ENCODE results near the gene PRKAR2B.
"Not testable (repeated sequence)": the region's sequence is repeated elsewhere in the genome, so short reads cannot be mapped to it uniquely, and the experiment has no call there.

The PRKAR2B gene

GRCh38 chr7:107049480-107049879 is 5.0 kb downstream of the PRKAR2B start:
- DNase-seq = no peak

- DNase-seq = no peak
Observed at GRCh38 chr7:107049971-107050532, 5.5 kb downstream of the PRKAR2B start.

- DNase-seq = no peak
Observed at GRCh38 chr7:107051376-107051775, 6.9 kb downstream of the PRKAR2B start.

GRCh38 chr7:107054965-107055364 is 10.5 kb downstream of the PRKAR2B start:
- DNase-seq = not testable (repeated sequence)

- not testable (repeated sequence) for DNase-seq
Observed at GRCh38 chr7:107056058-107056457, 11.6 kb downstream of the PRKAR2B start.

- no peak for DNase-seq
Observed at GRCh38 chr7:107056728-107057473, 12.4 kb downstream of the PRKAR2B start.

- DNase-seq = no peak
Observed at GRCh38 chr7:107057474-107057833, 12.9 kb downstream of the PRKAR2B start.

GRCh38 chr7:107059468-107059867 is 15.0 kb downstream of the PRKAR2B start:
- no peak for DNase-seq

GRCh38 chr7:107063245-107064120 is 19.0 kb downstream of the PRKAR2B start:
- DNase-seq = no peak

GRCh38 chr7:107064255-107064654 is 19.8 kb downstream of the PRKAR2B start:
- DNase-seq = no peak

- no peak for DNase-seq
Observed at GRCh38 chr7:107065929-107066247, 21.4 kb downstream of the PRKAR2B start.

- DNase-seq = no peak
Observed at GRCh38 chr7:107068156-107068555, 23.7 kb downstream of the PRKAR2B start.

GRCh38 chr7:107069457-107069856 is 25.0 kb downstream of the PRKAR2B start:
- DNase-seq = no peak

GRCh38 chr7:107070710-107071109 is 26.2 kb downstream of the PRKAR2B start:
- no peak for DNase-seq

- DNase-seq = no peak
Observed at GRCh38 chr7:107071129-107071528, 26.6 kb downstream of the PRKAR2B start.

- DNase-seq = no peak
Observed at GRCh38 chr7:107072133-107072532, 27.6 kb downstream of the PRKAR2B start.

GRCh38 chr7:107075863-107076574 is 31.5 kb downstream of the PRKAR2B start:
- DNase-seq = no peak

- no peak for DNase-seq
Observed at GRCh38 chr7:107076781-107077698, 32.5 kb downstream of the PRKAR2B start.

- no peak for DNase-seq
Observed at GRCh38 chr7:107077699-107078516, 33.4 kb downstream of the PRKAR2B start.

GRCh38 chr7:107078517-107078966 is 34.0 kb downstream of the PRKAR2B start:
- no peak for DNase-seq
